ENCODE results near the gene HERC4. TPM values are rescaled to one million over a fixed set of nuclear protein-coding genes. Genes with fewer than 3 reads are reported as not detected.

HERC4 gene, protein sequence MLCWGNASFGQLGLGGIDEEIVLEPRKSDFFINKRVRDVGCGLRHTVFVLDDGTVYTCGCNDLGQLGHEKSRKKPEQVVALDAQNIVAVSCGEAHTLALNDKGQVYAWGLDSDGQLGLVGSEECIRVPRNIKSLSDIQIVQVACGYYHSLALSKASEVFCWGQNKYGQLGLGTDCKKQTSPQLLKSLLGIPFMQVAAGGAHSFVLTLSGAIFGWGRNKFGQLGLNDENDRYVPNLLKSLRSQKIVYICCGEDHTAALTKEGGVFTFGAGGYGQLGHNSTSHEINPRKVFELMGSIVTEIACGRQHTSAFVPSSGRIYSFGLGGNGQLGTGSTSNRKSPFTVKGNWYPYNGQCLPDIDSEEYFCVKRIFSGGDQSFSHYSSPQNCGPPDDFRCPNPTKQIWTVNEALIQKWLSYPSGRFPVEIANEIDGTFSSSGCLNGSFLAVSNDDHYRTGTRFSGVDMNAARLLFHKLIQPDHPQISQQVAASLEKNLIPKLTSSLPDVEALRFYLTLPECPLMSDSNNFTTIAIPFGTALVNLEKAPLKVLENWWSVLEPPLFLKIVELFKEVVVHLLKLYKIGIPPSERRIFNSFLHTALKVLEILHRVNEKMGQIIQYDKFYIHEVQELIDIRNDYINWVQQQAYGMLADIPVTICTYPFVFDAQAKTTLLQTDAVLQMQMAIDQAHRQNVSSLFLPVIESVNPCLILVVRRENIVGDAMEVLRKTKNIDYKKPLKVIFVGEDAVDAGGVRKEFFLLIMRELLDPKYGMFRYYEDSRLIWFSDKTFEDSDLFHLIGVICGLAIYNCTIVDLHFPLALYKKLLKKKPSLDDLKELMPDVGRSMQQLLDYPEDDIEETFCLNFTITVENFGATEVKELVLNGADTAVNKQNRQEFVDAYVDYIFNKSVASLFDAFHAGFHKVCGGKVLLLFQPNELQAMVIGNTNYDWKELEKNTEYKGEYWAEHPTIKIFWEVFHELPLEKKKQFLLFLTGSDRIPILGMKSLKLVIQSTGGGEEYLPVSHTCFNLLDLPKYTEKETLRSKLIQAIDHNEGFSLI
- 86.1 and 123 TPM in 2 replicates for total RNA-seq

DNA sequence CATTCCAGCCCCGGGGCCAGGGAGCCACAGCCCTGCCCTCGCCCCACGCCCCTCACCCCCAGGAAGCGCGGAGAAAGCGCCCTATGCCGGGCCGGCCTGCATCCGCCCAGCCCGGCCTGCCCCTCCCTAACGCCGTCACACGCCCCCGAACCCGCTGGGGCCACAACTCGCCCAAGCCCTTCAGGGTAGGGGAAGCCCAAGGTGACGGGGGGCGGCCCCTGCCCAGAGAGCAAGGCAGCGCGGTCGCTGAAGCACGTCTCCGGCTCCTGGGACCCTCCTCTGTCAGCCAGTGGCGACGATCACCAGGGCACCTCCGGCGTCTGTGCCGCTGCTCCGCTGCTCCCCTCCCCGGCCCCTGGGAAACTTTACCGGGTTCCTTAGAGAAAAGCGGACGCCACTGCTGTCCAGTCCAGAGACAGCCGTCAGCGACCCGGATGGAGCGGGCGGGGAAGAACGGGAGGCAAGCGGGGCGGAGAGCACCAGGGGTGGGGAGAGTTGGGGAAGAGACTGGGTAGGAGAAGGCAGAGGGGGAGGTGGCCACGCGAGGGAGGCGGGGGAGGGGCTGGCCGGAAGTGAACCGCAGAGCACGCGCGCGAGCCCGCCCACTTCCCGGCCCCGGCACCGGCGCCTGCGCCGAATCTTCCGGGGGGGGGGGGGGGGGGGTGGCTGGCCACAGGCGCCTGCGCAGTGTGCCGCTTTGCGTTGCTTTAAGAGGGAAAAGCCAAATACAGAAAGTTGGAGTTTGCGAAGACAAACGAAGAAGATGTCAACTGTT, at the start of gene HERC4:
Gene HERC4 (minus strand): TSS at position 509 of the 775 bp plus-strand sequence. CDS start 2,175 bp downstream, outside the sequence.

DNA sequence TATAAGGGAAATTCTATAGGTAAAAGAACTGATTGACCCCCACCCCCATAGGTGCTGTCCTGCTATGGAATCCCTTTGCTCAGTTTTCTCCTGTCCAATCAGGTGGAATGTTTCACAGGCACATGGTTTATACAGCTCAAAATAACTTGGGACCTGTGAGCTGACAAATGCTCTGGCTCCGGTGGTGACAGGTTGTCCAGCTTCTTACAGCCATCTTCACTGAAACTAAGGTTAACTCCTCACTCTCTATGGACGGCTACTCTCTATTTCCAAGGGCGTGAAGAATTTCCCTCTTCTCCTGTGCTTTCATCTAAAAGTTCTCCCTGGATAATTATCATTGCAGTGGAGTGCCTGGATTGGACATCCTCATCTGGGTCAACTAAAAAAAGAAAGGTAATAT, 34.2 kb upstream of the HERC4 start, which contains the start of gene MYPN:
Gene MYPN (plus strand): TSS at position 158 of the 400 bp plus-strand sequence. CDS start 11,951 bp downstream, outside the sequence.

DNA sequence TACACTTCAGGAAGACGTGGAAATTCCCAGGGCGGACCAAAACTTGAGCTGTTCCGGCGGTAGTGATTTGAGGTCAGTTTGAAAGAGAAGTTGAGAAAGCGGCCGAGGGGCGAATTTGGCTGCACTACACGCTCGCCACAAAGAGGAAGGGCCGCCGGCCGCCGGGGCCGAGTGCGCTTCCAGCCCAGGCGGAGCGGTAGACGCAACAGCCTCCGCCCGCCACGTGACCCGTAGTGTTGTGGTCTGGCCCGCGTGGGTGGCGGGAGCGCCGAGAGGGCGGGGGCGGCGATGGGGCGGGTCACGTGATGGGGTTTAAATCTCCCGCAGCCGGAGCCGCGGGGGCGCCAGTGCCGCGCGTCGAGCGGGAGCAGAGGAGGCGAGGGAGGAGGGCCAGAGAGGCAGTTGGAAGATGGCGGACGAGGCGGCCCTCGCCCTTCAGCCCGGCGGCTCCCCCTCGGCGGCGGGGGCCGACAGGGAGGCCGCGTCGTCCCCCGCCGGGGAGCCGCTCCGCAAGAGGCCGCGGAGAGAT, 190.7 kb downstream of the HERC4 start, which contains the start of gene SIRT1:
Gene SIRT1 (plus strand): TSS at position 344 of the 529 bp plus-strand sequence. CDS start 66 bp downstream, at position 410.

Other genes starting within 250 kb of the HERC4 start
- 5.1 and 13.1 TPM in 2 replicates for gene DNAJC12, start 237.1 kb downstream of the HERC4 start, total RNA-seq
- 14.6 and 18.8 TPM in 2 replicates for gene SIRT1, start 190.6 kb downstream of the HERC4 start, total RNA-seq
- gene MYPN, start 34.2 kb upstream of the HERC4 start, total RNA-seq, result under 0.01 and 1.5 TPM in 2 replicates
- gene ATOH7, start 156.8 kb upstream of the HERC4 start, total RNA-seq, result not detected in 2 replicates

All from smooth muscle cell of the umbilical artery (primary cell).